Neural cell (in vitro differentiated cells): ENCODE results near the gene FLOT1.
"Not testable (repeated sequence)": the region's sequence is repeated elsewhere in the genome, so short reads cannot be mapped to it uniquely, and the experiment has no call there.

ENCODE experiments used
- CTCF ChIP-seq: fragments of 450-650 bp; IDR thresholded peaks from 2 replicates; pipeline ENCODE4 v1.5.1; 2014; ENCODE audit warnings: antibody characterized with exemption, mild to moderate bottlenecking, moderate library complexity; ENCODE audit not compliant: poor library complexity, severe bottlenecking
- EZH2 ChIP-seq: fragments of 200-600, 300-800 bp; shearing (Covaris generic), sonication (generic); IDR thresholded peaks from 2 replicates; pipeline ENCODE4 v1.6.1; 2014; ENCODE audit warnings: antibody characterized with exemption, low read length, borderline replicate concordance, mild to moderate bottlenecking; ENCODE audit not compliant: insufficient read depth, poor library complexity, severe bottlenecking
- REST ChIP-seq: IDR thresholded peaks from 2 replicates; pipeline ENCODE4 v1.6.1; 2012; ENCODE audit warnings: borderline replicate concordance

GRCh38 chr6:30764490-30765043 is 22.1 kb upstream of the FLOT1 start:
- not testable (repeated sequence) for TF ChIP-seq CTCF, EZH2, REST
